Fibroblast of lung (primary cell): ENCODE results near the gene MEF2D. TPM values are rescaled to one million over a fixed set of nuclear protein-coding genes. Genes with fewer than 3 reads are reported as not detected.

Experiments used
- DNase-seq, 2 donors: peaks; one replicate each; pipeline versions ENCODE4 v3.0.0 to v3.0.0-alpha.2; 2010; ENCODE audit warnings: low read depth in 2 of 2
- H2AFZ ChIP-seq: 2 replicates; pipeline ENCODE4 v1.5.1; 2012; ENCODE audit warnings: low read length, control low read depth, inconsistent platforms
- H3K27ac ChIP-seq: 2 replicates; pipeline ENCODE4 v1.5.1; 2011; ENCODE audit warnings: low read length, control low read depth; ENCODE audit not compliant: insufficient read depth
- H3K27me3 ChIP-seq: 2 replicates; pipeline ENCODE4 v1.5.1; 2011; ENCODE audit warnings: mild to moderate bottlenecking, low read length; ENCODE audit not compliant: control insufficient read depth, insufficient read depth
- H3K36me3 ChIP-seq: 2 replicates; pipeline ENCODE4 v1.5.1; 2011; ENCODE audit warnings: low read length; ENCODE audit not compliant: control insufficient read depth, insufficient read depth
- H3K4me1 ChIP-seq: 2 replicates; pipeline ENCODE4 v1.5.1; 2011; ENCODE audit warnings: low read length; ENCODE audit not compliant: control insufficient read depth, insufficient read depth; ENCODE audit errors: extremely low read depth
- H3K4me2 ChIP-seq: 2 replicates; pipeline ENCODE4 v1.5.1; 2011; ENCODE audit warnings: low read length, control low read depth; ENCODE audit not compliant: insufficient read depth; ENCODE audit errors: extremely low read depth
- H3K4me3 ChIP-seq, 4 experiments: fragments of 200-600 bp in 1 of 4; sonication (generic) in 1 of 4; replicated peaks in 1 of 4; 2 replicates each; pipeline ENCODE4 v1.5.1; 2011 to 2016; ENCODE audit warnings: low read length in 4 of 4, low read depth in 3 of 4, mild to moderate bottlenecking in 3 of 4, control low read depth in 2 of 4, inconsistent platforms in 1 of 4, mixed read lengths in 1 of 4; ENCODE audit not compliant: insufficient read depth in 1 of 4; ENCODE audit errors: control extremely low read depth in 1 of 4
- H3K79me2 ChIP-seq: 2 replicates; pipeline ENCODE4 v1.5.1; 2012; ENCODE audit warnings: mild to moderate bottlenecking, low read length, inconsistent platforms; ENCODE audit not compliant: control insufficient read depth, insufficient read depth
- H3K9ac ChIP-seq: 2 replicates; pipeline ENCODE4 v1.5.1; 2011; ENCODE audit warnings: mild to moderate bottlenecking, low read length, control low read depth; ENCODE audit not compliant: insufficient read depth
- H3K9me3 ChIP-seq: 2 replicates; pipeline ENCODE4 v1.5.1; 2012; ENCODE audit warnings: low read depth, low read length; ENCODE audit not compliant: control insufficient read depth, insufficient read depth
- H4K20me1 ChIP-seq: 2 replicates; pipeline ENCODE4 v1.5.1; 2011; ENCODE audit warnings: low read length; ENCODE audit not compliant: control insufficient read depth, insufficient read depth; ENCODE audit errors: extremely low read depth
- CTCF ChIP-seq, 2 donors: IDR thresholded peaks in 1 of 2; conservative IDR thresholded peaks in 1 of 2; 1 replicate in 1 of 2; 2 replicates in 1 of 2; pipeline ENCODE4 v1.5.1; 2011 to 2012; ENCODE audit warnings: low read length in 2 of 2, control low read depth in 1 of 2, inconsistent platforms in 1 of 2, low read depth in 1 of 2, mild to moderate bottlenecking in 1 of 2
- EZH2 ChIP-seq: IDR thresholded peaks from 2 replicates; pipeline ENCODE4 v1.5.1; 2012; ENCODE audit warnings: low read length, control low read depth, mild to moderate bottlenecking; ENCODE audit errors: missing control alignments
- polyA plus RNA-seq, 2 donors: library from polyadenylated mRNA; depleted of rRNA in 1 of 2; stranded (reverse) in 1 of 2; unstranded in 1 of 2; fragments of >200 nt; gene quantifications; 2 replicates each; pipeline ENCODE4 v1.2.1, GENCODE V29; 2011 to 2012; ENCODE audit warnings: missing spikeins in 1 of 2
- total RNA-seq: library from RNA; depleted of rRNA; stranded (reverse); fragments of >200 nt; gene quantifications from 2 replicates; pipeline ENCODE4 v1.2.1, GENCODE V29; 2014

MEF2D gene
- total and polyA plus RNA-seq, 2 donors (not counting 1 experiment from before 2014, with no cell fraction given), result 9.9 to 12.7 TPM

- Histone ChIP-seq H3K9me3 (no peaks in the 10 kb centered on the region), H3K27ac (no peak overlapping the region), H3K36me3 (peaks cover 43% of the 10 kb centered on the region), H4K20me1 (no peaks in the 10 kb centered on the region), H3K9ac (no peak overlapping the region), H3K79me2 (no peaks in the 10 kb centered on the region), H3K4me2 (no peak overlapping the region), H2AFZ (no peak overlapping the region), H3K27me3 (no peaks in the 10 kb centered on the region), H3K4me3 (no peak overlapping the region), H3K4me1 (peaks cover 16% of the 10 kb centered on the region)
- TF ChIP-seq EZH2 (no peak), CTCF (conservative IDR thresholded peaks at IDR 0.05 in 1 of 2, IDR thresholded peaks at IDR 0.05 in 1 of 2; ENCODE audit: low read depth in 1 of 2, low read length in 2 of 2) (no peak)
- DNase-seq, result no peak
Measured at GRCh38 chr1:156470473-156470872, 30.1 kb downstream of the MEF2D start.

DNA sequence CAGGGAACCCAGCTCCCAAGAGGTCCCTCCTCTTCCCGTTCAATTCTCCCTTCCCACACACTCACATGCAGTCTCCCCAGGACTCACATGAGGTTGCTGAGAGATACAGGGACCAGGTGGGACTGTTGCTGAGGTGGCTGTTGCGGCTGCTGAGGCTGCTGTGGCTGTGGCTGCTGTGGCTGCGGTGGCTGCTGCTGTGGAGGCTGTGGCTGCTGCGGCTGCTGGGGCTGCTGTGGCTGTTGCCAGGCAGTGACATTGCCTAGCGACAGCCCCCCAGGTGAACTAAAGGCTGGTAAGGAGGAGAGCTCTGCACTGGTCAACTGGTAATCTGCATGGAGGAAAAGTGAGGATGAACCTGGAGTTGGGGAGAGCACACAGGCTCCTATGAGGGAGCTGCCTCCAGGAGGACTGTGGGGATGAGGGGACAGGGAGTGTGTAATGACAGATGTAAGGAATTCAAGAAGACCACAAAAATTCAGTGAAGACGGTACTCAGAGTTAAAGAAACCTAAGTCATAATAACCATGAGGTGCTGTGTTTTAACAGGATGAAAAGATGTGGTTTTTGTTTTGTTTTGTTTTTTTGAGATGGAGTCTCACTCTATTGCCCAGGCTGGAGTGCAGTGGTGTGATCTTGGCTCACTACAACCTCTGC lies 31.8 kb downstream of the MEF2D start:
- no peaks in the 10 kb centered on the region for H4K20me1 ChIP-seq
- no peak overlapping the region for H3K9ac ChIP-seq
- H3K79me2 ChIP-seq, result no peaks in the 10 kb centered on the region
- H3K9me3 ChIP-seq, result no peaks in the 10 kb centered on the region
- H3K4me3 ChIP-seq, result no peak overlapping the region
- DNase-seq, result no peak
- no peak overlapping the region for H3K4me2 ChIP-seq
- no peak overlapping the region for H3K27ac ChIP-seq
- H3K27me3 ChIP-seq, result no peaks in the 10 kb centered on the region
- no peak overlapping the region for H2AFZ ChIP-seq
- H3K36me3 ChIP-seq, result peaks cover 33% of the 10 kb centered on the region
- TF ChIP-seq EZH2 (no peak), CTCF (conservative IDR thresholded peaks at IDR 0.05 in 1 of 2, IDR thresholded peaks at IDR 0.05 in 1 of 2; ENCODE audit: low read depth in 1 of 2, low read length in 2 of 2) (no peak)
- H3K4me1 ChIP-seq, result peaks cover 19% of the 10 kb centered on the region

DNA sequence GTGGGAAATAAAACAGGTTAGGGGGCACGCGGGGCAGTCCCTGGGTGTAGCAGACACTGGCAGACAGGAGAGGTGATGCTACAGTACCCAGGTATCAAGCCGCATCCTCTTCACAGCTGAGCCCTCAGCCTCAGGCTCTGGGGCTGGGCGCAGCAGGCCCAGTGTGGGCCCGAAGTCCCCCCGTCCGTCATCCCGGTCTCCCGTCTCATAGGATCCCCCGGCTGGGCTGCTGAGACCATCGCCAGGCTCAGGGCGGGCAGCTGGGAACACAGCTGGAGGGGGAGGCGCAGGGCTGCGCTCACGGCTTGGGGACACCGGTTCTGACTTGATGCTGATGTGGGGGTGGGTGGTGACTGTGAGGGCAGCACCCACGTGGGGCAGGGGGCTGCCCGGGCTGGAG lies 32.7 kb downstream of the MEF2D start:
- Histone ChIP-seq H4K20me1 (no peaks in the 10 kb centered on the region), H3K79me2 (no peaks in the 10 kb centered on the region), H3K36me3 (peaks cover 27% of the 10 kb centered on the region)

More for the DNA sequence above, 32.7 kb downstream of the MEF2D start:
- H3K9me3 ChIP-seq, result no peaks in the 10 kb centered on the region
- no peak for TF ChIP-seq EZH2
- TF ChIP-seq CTCF (conservative IDR thresholded peaks at IDR 0.05 in 1 of 2, IDR thresholded peaks at IDR 0.05 in 1 of 2; ENCODE audit: low read depth in 1 of 2, low read length in 2 of 2), result no peak
- no peak for DNase-seq
- H3K4me3 ChIP-seq, result no peak overlapping the region
- H3K27me3 ChIP-seq, result no peaks in the 10 kb centered on the region
- no peak overlapping the region for H3K9ac ChIP-seq
- H2AFZ ChIP-seq, result no peak overlapping the region
- H3K4me1 ChIP-seq, result peaks cover 19% of the 10 kb centered on the region
- H3K27ac ChIP-seq, result no peak overlapping the region
- no peak overlapping the region for H3K4me2 ChIP-seq
